Measurements from ENCODE around the gene SOCS3. TPM values are rescaled to one million over a fixed set of nuclear protein-coding genes. Genes with fewer than 3 reads are reported as not detected.

Gene SOCS3
- total and polyA plus RNA-seq, 10 of the 15 experiments (the other 5 are each of a cell fraction or from before 2014, with no cell fraction given), result 0.05 to 3.9 (median 1.0) TPM

GRCh38 chr17:78359997-78360370 lies at the start of gene SOCS3 (continued):
- TF ChIP-seq SREBF2 (IDR thresholded peaks at IDR 0.05; ENCODE audit: low read length), result no peak
- no peak for TF ChIP-seq BMI1 (IDR thresholded peaks at IDR 0.05; ENCODE audit: borderline replicate concordance)

GRCh38 chr17:78409191-78409928 lies 49.5 kb upstream of the SOCS3 start:
- WGBS (ENCODE audit: insufficient coverage, insufficient replicate concordance, low lambda C conversion rate, missing lambda C conversion rate), result 79% methylated on average over 12 of the region's 12 CpGs
- no peak for DNase-seq (ENCODE audit: low read depth, low spot score)

GRCh38 chr17:78408476-78409050 lies 48.7 kb upstream of the SOCS3 start:
- H3K27ac ChIP-seq (ENCODE audit: control insufficient read depth, insufficient read depth), result no peak overlapping the region
- H2AFZ ChIP-seq (ENCODE audit: control insufficient read depth, low read depth, low read length), result no peak overlapping the region
- H3K4me1 ChIP-seq (ENCODE audit: control insufficient read depth, insufficient read depth, low read length), result no peaks in the 10 kb centered on the region
- POLR2A ChIA-PET, result no interaction called here
- H3K9me3 ChIP-seq (replicated peaks; ENCODE audit: control insufficient read depth, insufficient read depth, low read length), result no peaks in the 10 kb centered on the region
- in situ Hi-C loops (cut with MboI) (no loop called here), intact Hi-C loops (cut with micrococcal nuclease; ENCODE audit: unreplicated experiment) (no loop called here)
- H3K79me2 ChIP-seq (ENCODE audit: control insufficient read depth, insufficient read depth, low read length), result peaks cover 4% of the 10 kb centered on the region
- H3K4me2 ChIP-seq (ENCODE audit: control insufficient read depth, insufficient read depth), result no peak overlapping the region
- ATAC-seq (no peak), FAIRE-seq (no peak), DNase-seq (ENCODE audit: low read depth, low spot score) (no peak)
- H3K9ac ChIP-seq (ENCODE audit: control insufficient read depth, insufficient read depth, low read length), result no peak overlapping the region
- H3K36me3 ChIP-seq (ENCODE audit: control insufficient read depth in 2 of 2, insufficient read depth in 2 of 2, low read length in 1 of 2), result peaks cover 31 to 39% of the 10 kb centered on the region in 2 experiments
- CTCF ChIA-PET, result no interaction called here
- no TSS peak for BruUV-seq (replicated peaks)
- RAD21 ChIA-PET (ENCODE audit: unreplicated experiment), result no interaction called here
- H3K4me3 ChIP-seq, result no peak overlapping the region
- over 99% methylated on average over 23 of the region's 23 CpGs for WGBS (ENCODE audit: insufficient coverage, insufficient replicate concordance, low lambda C conversion rate, missing lambda C conversion rate)
- H3K27me3 ChIP-seq (replicated peaks in 1 of 2; ENCODE audit: control insufficient read depth in 2 of 2, insufficient read depth in 2 of 2, low read length in 1 of 2), result no peaks in the 10 kb centered on the region
- SMC1A ChIA-PET (ENCODE audit: uncharacterized antibody, unreplicated experiment), result no interaction called here
- no peaks in the 10 kb centered on the region; the same call in 1 of the 2 replicates for H4K20me1 ChIP-seq (ENCODE audit: control insufficient read depth, insufficient read depth)
- TF ChIP-seq NFIC (IDR thresholded peaks at IDR 0.05; ENCODE audit: low read depth, low read length) (no peak), CREM (IDR thresholded peaks at IDR 0.05; ENCODE audit: low read depth) (no peak), USF2 (IDR thresholded peaks at IDR 0.05; ENCODE audit: borderline replicate concordance, low read depth, low read length) (no peak), BCLAF1 (IDR thresholded peaks at IDR 0.05) (no peak), NFXL1 (IDR thresholded peaks at IDR 0.05; ENCODE audit: borderline replicate concordance) (no peak)

More at GRCh38 chr17:78409191-78409928, 49.5 kb upstream of the SOCS3 start:
- no peaks in the 10 kb centered on the region for H3K27me3 ChIP-seq (replicated peaks in 1 of 2; ENCODE audit: control insufficient read depth in 2 of 2, insufficient read depth in 2 of 2, low read length in 1 of 2)
- peaks cover under 1% of the 10 kb centered on the region; the same call in 1 of the 2 replicates for H3K4me1 ChIP-seq (ENCODE audit: control insufficient read depth, insufficient read depth, low read length)
- RAD21 ChIA-PET (ENCODE audit: unreplicated experiment), result no interaction called here
- intact Hi-C loops (cut with micrococcal nuclease; ENCODE audit: unreplicated experiment) (no loop called here), in situ Hi-C loops (cut with MboI) (no loop called here)
- BruUV-seq (replicated peaks), result no TSS peak
- SMC1A ChIA-PET (ENCODE audit: uncharacterized antibody, unreplicated experiment), result no interaction called here
- H2AFZ ChIP-seq (ENCODE audit: control insufficient read depth, low read depth, low read length), result no peak overlapping the region
- no peak for FAIRE-seq
- TF ChIP-seq MYB (IDR thresholded peaks at IDR 0.05; ENCODE audit: borderline replicate concordance, low read depth, low read length) (no peak), ZBED1 (IDR thresholded peaks at IDR 0.05; ENCODE audit: borderline replicate concordance) (no peak), CHD4 (IDR thresholded peaks at IDR 0.05) (no peak)
- H4K20me1 ChIP-seq (ENCODE audit: control insufficient read depth, insufficient read depth), result no peaks in the 10 kb centered on the region; the same call in 1 of the 2 replicates
- CTCF ChIA-PET, result no interaction called here
- H3K79me2 ChIP-seq (ENCODE audit: control insufficient read depth, insufficient read depth, low read length), result peaks cover 4% of the 10 kb centered on the region
- POLR2A ChIA-PET, result interaction anchor here (0.7 kb wide), 1 partner anchor 14 kb away, joined by 6 read pairs; no protein-coding TSS in a partner anchor
- no peak overlapping the region for H3K4me3 ChIP-seq
- peaks cover 32 to 35% of the 10 kb centered on the region in 2 experiments for H3K36me3 ChIP-seq (ENCODE audit: control insufficient read depth in 2 of 2, insufficient read depth in 2 of 2, low read length in 1 of 2)
- H3K9ac ChIP-seq (ENCODE audit: control insufficient read depth, insufficient read depth, low read length), result no peak overlapping the region
- no peak for ATAC-seq
- H3K9me3 ChIP-seq (replicated peaks; ENCODE audit: control insufficient read depth, insufficient read depth, low read length), result no peaks in the 10 kb centered on the region
- no peak overlapping the region for H3K4me2 ChIP-seq (ENCODE audit: control insufficient read depth, insufficient read depth)
- H3K27ac ChIP-seq (ENCODE audit: control insufficient read depth, insufficient read depth), result no peak overlapping the region
